Measurements from ENCODE around the gene NT5DC4. TPM values are rescaled to one million over a fixed set of nuclear protein-coding genes. Genes with fewer than 3 reads are reported as not detected.
A peak's percentile ranks its signal among the peaks of the same experiment; 100 is the strongest.

Gene NT5DC4
- polyA plus RNA-seq, 1 donor = 0.09 TPM

DNA sequence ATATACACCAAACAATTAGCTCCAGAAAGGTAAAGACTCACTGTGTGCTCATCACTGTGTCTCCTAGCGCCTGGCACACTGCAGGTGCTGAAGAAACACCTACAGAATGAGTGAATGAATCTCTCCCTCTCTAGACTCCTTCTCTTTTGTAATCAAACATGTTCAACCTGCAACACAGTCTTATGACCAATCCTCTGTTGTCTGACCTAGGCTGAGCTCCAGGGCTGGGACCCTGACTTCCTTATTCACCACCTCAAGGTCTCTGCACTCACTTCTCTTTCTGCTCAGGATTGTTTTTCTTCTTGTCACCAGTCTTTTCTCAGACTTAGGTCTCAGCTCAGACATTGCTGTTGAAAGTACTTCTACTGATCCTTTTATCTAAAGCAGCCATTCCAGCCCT, 33.7 kb downstream of the NT5DC4 start:
- DNase-seq (ENCODE audit: low read depth) = no peak

DNA sequence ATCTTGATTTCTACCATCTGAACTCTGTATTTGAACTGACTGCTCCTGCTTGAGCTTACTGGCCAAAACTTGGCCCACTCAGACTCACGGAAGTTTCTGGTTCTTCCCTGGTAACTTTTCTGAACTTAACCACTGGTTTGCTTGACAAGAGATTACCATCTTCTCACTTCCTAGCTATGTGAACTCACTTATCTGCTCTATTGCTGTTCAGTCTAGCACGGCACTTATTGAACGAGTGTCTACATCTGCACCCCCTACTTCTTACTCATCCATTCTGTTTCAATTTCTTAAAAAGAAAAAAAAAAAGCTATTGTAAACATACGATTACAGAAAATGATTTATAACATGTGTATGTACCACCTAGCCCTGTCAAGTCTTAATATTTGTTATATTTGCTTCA, 34.6 kb downstream of the NT5DC4 start:
- DNase-seq (ENCODE audit: low read depth) = no peak

DNA sequence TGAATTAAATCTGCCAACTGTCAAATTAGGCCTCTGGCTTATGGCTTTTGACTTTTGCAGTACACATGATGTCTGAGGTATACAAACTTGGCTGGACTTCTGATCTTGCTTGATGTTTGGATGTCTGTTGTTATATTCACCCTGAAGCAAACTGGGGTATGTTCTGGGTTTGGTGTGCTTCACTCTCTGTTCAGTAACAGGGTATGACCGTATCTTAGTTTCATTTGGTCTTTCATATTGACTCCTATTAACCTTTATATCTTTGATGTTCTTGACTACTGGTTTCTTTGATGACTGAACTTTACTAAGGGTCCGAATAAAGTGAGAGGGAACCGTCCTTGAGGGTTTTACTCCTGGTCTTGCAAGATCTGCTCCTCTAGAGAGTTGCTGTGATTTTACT, 35.4 kb downstream of the NT5DC4 start:
- no peak for DNase-seq (ENCODE audit: low read depth)

DNA sequence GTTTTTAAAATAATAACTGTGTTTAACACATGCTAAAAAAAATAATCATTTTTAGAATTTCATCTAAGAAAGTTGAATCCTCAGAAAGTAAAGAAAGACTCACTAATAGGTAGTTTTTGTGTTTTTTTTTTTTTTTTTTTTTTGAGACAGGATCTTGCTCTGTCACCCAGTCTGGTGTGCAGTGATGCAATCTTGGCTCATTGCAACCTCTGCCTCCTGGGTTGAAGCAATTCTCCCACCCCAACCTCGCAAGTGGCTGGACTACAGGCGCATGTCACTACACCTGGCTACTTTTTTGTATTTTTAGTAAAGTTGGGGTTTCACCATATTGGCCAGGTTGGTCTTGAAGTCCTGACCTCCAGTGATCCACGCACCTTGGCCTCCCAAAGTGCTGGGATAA, 36.4 kb downstream of the NT5DC4 start:
- no peak for DNase-seq (ENCODE audit: low read depth)

DNA sequence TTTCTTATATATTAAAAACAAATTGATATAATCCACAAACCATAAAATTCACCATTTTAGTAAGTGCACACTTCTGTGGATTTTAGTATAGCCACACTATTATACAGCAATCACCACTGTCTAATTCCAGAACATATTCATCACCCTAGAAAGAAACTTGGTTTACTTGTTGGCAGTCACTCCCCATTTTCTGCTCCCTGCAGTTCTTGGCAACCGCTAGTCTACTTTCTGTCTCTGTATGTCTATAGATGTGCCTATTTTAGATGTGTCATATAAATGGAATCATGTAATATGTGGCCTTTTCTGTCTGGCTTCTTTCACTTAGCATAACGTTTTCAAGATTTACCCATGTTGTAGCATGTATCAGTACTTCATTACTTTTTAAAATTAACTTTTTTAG, 37.9 kb downstream of the NT5DC4 start:
- DNase-seq (ENCODE audit: low read depth) = no peak

DNA sequence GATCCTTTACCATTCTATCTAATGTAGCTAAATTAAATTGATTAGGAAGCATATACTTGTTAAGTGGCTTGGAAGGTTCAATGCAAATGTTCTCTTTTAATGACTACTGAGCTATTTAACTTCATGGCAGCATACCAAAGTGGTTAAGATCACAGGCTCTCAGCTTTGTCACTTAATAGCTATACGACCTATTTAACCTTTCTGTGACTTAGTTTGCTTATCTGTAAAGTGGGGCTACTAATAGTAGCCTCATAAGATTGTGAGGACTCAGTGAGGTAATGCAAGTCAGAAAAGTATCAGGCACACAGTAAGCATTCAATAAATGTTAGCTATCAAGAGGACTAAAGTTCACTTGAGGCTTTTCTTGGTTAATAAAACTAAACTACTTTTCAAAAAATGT, 39.3 kb downstream of the NT5DC4 start:
- no peak for DNase-seq (ENCODE audit: low read depth)

DNA sequence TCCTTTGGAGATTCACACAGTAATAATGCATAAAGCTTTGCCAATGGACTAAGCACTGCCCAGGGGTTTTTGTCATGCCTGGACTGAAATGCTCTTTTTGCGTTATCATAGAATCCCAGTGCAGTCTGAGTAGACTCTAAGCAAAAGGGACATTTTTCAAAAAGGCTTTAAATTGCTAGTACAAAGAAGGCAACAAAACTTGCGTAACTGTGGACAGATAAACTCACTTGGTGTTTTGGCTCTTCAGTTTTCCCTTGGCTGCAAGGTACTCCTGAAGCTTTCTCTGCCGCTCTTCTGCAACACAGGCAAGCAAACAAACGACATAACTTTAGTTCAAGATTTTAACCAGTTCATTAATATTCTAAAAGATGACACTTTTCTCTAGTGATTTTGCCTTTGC, 41.5 kb downstream of the NT5DC4 start:
- DNase-seq (ENCODE audit: low read depth) = no peak

DNA sequence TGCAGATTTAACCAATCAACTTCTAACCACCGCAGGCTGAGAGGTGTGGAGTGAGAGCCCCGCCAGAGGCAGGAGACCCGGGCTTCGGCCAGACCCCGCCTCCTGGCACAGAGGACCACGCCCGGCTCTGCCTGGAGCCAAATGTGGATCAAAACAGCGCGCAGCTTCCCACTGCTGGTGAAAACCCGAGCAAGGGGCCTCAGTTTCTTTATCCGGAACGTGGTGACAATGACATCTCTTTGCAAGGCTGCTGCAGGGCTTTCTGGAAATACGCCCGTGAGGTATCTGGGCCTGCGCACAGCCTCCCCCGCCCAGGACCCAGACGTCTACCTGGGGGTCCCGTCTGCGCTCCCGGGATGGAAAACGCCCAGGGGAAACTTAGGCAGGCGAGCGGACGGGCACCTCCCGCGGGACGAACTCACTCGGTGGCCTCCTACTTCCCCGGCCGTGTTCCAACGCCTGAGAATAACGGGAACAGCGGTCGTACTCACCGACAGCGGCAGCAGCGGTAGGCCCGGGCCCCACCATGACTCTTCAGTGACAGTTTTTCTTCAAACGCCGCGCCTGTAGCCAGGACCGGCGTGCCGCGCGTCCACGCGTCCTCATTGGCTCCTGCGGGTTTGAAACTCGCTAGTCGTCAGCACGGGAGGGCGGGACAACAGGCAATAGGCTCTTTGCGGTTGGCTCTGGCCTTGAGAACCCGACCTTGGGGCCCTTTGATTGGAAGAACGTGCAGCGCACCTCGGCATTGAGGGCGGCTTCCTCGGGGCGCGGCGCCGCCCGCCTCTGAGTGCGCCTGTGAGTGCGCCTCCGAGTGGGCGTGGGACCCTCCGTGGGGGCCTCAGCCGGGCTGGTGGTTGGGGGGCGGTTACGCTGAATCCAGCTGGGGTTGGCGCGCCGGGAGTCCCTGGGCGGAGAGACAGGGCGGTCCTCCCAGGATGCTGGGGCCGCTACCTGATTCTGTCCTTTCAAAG, 43.5 kb downstream of the NT5DC4 start, which contains the start of gene CKAP2L:
Gene CKAP2L (minus strand): TSS at position 539 of the 974 bp plus-strand sequence. CDS start 11 bp downstream, at position 528.
- DNase-seq (ENCODE audit: low read depth) = peak; percentile 96

DNA sequence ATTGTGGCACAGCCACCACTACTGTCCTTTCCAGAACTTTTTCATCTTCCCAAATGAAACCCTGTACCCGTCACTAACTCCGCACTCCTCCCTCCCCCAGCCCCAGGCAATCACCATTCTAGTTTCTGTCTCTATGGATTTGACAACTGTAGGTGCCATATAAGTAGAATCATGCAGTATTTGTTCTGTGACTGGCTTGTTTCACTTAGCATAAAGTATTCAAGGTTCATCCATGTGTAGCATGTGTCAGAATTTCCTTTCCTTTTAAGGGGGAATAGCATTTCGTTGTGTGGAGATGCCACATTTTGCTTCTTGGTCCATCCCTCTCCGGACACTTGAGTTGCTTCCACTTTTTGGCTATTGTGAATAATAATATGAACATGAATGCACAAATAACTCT, 44.4 kb downstream of the NT5DC4 start:
- DNase-seq (ENCODE audit: low read depth) = no peak

DNA sequence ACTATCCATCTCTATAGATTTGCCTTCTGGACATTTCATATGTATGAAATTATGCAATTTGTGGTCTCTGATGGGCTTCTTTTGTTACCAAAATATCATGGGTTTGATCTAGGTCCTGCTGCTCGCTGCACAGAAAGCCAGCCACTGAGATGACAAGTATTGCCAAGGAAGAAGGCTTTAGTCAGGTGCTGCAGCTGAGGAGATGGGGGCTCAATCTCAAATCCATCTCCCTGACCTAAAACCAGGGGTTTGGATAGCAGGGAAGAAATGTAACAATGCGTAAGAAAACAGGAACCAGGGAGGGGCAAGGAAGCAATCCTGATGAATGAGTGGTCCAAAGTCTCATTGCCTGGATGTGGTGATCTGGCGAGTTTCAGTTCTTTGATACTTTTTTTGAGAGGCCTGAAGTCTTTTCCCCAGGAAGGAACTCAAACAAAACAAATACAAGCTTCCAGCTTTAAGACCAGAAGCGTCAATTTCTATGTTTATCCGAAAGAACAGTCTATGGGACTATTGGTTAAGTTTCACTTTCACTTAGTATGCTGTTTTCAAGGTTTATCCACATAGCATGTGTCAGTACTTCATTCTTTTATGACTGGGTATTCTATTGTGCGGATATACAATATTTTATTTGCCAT, 47.0 kb downstream of the NT5DC4 start:
- no peak for DNase-seq (ENCODE audit: low read depth)

DNA sequence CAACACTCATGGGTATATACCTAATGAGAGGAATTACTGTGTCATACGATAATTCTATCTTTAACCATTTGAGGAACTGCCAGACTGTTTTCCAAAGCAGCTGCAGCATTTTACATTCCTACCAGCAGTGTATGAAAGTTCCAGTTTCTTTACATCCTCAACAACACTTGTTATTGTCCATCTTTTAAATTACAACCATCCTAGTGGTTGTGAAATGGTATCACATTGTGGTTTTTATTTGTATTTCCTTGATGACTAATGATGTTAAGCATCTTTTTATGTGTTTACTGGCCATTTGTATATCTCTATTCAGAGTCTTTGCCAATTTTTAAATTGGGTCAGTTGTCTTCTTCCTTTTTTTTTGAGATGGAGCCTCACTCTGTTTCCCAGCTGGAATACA, 47.6 kb downstream of the NT5DC4 start:
- DNase-seq (ENCODE audit: low read depth) = no peak

DNA sequence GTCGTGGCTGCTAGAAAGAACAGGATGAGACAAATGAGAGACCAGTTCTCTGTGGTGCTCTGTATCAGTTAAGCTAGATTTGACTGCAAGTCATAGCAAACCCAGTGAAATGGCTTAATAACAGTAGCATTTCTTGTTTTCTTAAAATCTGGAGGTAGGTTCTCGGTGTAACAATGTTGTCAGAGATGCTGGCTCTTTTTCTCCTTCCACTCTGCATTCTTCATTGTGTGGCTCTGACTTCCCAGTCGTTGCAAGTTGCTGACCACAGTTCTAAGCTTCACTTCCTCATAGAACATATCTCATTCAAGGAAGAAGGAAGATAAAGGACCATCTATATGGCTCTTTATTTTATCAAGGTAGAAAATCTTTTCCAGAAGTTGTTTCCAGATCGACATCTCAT, 51.5 kb downstream of the NT5DC4 start:
- DNase-seq (ENCODE audit: low read depth) = no peak

DNA sequence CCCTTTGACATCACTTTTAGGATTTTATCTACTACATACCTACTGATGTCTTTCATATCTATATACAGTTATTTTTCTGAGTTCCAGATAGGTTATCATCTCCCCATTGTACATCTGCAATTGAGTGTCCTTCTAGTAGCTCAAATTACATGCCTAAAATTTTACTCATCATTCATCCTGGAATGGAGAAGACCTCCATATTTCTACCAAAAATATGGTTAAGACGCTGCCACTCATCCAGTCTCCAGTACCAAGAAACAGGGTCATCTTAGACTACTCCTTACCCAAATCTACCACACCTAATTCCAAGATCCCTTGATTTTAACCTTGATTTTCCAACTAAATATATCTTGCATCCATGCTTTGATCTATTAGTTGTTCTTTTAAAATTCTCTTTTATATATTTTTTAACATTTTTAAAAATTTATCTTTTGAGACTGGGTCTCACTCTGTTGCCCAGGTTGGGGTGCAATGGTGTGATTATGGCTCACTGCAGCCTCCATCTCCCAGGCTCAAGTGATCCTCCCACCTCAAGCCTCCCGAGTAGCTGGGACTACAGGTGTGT, 52.2 kb downstream of the NT5DC4 start:
- no peak for DNase-seq (ENCODE audit: low read depth)

DNA sequence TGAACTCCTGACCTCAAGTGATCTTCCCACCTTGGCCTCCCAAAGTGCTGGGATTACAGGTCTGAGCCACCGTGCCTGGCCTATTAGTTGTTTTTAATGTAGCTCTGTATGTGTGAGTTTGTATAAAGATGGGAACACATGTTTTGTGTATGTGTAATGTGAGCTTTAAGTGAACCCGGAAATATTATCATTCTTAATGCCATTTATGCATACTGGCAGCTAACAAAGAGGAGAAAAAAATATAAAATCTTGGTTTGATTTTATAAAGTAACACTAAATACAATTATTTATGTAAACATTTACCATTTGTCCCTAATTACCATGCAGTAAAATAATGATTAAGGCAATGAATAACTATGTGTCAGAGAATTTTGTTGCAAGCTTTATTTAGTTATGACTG, 52.7 kb downstream of the NT5DC4 start:
- DNase-seq (ENCODE audit: low read depth) = no peak

DNA sequence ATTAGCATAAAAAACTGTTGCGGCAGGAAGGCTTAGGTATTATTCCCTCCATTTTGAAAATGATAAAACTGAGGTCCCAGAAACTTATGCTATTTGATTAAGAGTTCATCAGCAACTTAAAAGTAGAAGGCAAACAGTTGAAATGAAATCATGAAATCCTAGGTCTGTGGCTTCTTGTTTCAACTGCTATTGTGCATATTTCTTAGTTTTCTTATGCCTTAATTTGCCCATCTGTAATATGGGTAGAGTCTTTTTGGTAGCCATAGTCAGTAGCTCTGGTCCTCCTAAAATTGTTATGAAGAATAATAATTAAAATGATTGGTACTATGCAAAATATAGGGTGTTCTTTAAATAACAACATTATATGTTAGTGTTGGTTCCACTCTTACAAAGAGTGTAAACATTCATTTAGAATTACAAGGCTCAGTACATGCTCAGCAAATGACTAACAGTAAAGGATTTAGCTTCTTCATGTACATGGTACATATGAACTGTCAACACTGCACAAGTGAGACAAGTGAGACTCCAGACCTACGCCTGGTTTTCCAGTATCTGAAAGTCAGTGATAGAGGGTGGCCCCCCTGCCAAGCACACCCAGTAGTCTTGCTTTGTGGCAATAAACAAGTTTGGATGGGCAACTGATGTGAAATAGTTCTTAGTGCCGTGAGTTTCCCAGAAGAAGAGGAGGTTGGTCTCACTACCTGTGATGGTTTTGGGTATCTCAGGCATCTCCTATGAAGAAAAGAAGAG, 53.9 kb downstream of the NT5DC4 start:
- no peak for DNase-seq (ENCODE audit: low read depth)

DNA sequence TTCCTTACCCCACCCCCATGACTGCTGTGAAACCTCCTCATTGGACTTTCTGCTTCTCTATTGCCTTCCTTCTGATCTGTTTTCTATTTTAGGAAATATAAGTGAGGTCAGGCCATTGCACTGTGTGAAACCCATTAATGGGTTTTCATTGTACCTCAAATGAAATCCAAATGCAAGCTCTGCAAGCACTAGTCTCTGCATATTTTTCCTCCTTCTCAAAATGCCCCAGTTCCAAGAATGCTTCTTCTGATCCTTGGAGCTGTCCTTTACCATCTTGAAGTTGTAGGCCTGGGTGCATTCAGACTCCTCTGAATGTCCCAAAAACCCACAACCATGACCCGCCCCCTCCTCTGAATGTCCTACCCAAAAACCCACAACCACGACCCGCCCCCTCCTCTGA, 55.3 kb downstream of the NT5DC4 start:
- no peak for DNase-seq (ENCODE audit: low read depth)

DNA sequence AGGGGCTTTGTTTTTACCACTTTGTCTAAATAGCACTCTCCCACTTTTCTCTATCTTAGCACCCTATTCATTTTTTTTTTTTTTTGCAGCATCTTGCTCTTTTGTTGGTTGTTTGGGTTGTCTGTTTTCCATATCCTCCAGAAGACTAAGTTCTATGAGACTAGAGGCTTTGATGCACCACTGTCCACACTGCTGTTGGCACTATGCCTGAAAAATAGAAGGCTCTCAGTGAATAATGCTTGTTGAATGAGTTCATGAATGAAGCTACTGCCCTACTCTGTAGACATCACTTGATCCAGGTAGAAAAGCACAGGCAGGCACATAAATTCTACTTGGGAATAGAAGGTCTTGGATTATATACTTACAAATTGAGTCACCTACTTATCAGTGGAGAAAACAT, 56.2 kb downstream of the NT5DC4 start:
- DNase-seq (ENCODE audit: low read depth) = no peak

DNA sequence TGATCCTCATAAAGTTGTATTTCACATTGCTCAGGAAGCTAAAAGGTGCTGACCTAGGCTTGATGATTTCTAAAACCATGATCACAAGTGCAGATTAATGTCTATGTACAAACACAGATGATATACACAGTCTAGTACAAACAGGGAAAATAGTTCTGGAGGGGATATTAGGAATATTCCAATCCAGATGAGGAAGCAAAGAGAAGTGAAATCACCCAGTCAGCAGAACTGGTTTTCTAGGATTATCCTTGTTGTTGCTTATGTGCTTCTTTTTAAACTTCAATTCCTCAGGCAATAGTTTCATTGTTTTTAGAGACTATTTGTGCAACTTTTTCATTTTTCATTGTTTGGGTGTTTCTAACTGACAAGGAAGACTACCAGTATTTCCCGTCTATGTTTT, 58.8 kb downstream of the NT5DC4 start:
- no peak for DNase-seq (ENCODE audit: low read depth)

DNA sequence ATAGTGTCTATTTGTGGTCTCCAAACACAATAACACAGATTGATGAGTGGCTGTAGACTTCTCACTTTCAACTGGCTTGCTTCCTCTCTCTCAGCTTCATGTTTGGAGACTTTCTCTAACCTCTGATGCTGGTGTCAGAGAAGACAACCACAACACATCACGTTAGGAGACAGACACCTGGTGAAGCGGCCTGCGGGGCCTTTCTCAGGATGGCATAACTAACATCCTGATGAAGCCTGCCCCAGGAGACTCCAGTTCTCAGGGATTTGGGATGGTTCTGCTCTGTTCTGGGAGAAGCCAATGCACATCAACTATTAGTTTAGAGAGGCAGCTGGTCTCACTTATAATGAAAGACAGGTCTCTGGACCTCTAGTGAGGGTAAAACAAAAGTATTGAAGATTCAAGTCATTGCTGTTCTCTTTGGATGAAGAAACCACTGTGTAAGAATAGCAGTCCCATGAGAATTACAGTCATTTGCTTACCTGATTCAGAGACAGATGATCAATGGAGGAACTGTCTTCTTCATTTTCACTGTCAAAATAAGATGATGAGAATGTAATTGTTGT, 61.5 kb downstream of the NT5DC4 start:
- no peak for DNase-seq (ENCODE audit: low read depth)

DNA sequence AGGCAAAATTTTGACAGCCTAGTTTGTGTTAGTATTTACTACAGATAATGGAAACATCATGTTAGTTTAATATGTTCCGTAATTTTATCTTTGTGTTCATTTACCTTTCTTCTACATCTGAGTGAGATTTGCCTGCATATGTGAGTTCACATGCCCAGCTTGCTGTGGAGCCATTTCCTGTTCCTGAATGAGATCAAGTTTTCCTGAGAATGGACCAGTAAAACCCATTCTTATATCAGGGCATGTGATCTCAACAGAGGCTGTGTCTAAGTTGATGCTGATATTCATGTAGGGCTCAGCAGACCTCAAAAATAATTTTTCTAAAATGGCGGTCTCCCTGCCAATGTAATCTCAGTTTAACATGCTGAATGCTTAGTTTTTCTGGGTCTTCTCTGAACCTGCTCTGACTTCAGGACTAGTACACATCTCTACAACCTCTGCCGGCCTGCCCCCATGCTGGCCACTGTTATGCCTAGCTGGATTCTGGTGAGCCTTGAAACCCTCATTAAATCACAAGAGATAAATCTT, 62.4 kb downstream of the NT5DC4 start:
- no peak for DNase-seq (ENCODE audit: low read depth)
